Stimulated activated CD8-positive, alpha-beta memory T cell treated with anti-CD3 and anti-CD28 coated beads, Interleukin-2, amount 100 ng/mL, for 1 hour (primary cell): ENCODE data around the gene CXXC5.
"Not testable (repeated sequence)": the region's sequence is repeated elsewhere in the genome, so short reads cannot be mapped to it uniquely, and the experiment has no call there.

ENCODE experiments used
- DNase-seq, 2 donors: peaks; one replicate each; pipeline ENCODE4 v3.0.0-alpha.2; 2020; ENCODE audit warnings: low read depth in 2 of 2

CXXC5 gene

GRCh38 chr5:139648205-139649081, at the start of gene CXXC5:
CXXC5 (plus strand) TSS chr5:139648349; CDS start chr5:139680524, 32,175 bp downstream.
- DNase-seq, result no peak

- DNase-seq, result not testable (repeated sequence)
Observed at GRCh38 chr5:139598601-139598965, 49.6 kb upstream of the CXXC5 start.

- DNase-seq, result no peak
Observed at GRCh38 chr5:139600336-139600949, 47.7 kb upstream of the CXXC5 start.

- DNase-seq, result no peak
Observed at GRCh38 chr5:139601429-139601828, 46.7 kb upstream of the CXXC5 start.

- not testable (repeated sequence) for DNase-seq
Observed at GRCh38 chr5:139601948-139602347, 46.2 kb upstream of the CXXC5 start.

GRCh38 chr5:139605887-139606286, 42.3 kb upstream of the CXXC5 start:
- no peak for DNase-seq

GRCh38 chr5:139611703-139612584, 36.2 kb upstream of the CXXC5 start:
- no peak for DNase-seq

- no peak for DNase-seq
Observed at GRCh38 chr5:139619861-139620260, 28.3 kb upstream of the CXXC5 start.

GRCh38 chr5:139625398-139625797, 22.8 kb upstream of the CXXC5 start:
- DNase-seq, result not testable (repeated sequence)

GRCh38 chr5:139630855-139631254, 17.3 kb upstream of the CXXC5 start:
- no peak for DNase-seq

- DNase-seq, result no peak
Observed at GRCh38 chr5:139631520-139632165, 16.5 kb upstream of the CXXC5 start.

GRCh38 chr5:139633295-139634027, 14.7 kb upstream of the CXXC5 start:
- DNase-seq, result no peak

- no peak for DNase-seq
Observed at GRCh38 chr5:139634028-139634325, 14.2 kb upstream of the CXXC5 start.

- DNase-seq, result no peak
Observed at GRCh38 chr5:139634541-139634940, 13.6 kb upstream of the CXXC5 start.

GRCh38 chr5:139635191-139635590, 13.0 kb upstream of the CXXC5 start:
- DNase-seq, result no peak

- no peak for DNase-seq
Observed at GRCh38 chr5:139635606-139636206, 12.4 kb upstream of the CXXC5 start.

- DNase-seq, result no peak
Observed at GRCh38 chr5:139636207-139636792, 11.8 kb upstream of the CXXC5 start.

GRCh38 chr5:139636975-139637408, 11.2 kb upstream of the CXXC5 start:
- DNase-seq, result no peak

GRCh38 chr5:139637438-139638089, 10.6 kb upstream of the CXXC5 start:
- no peak for DNase-seq
